Smooth muscle cell of the pulmonary artery (primary cell): ENCODE data around the gene RAD18. TPM values are rescaled to one million over a fixed set of nuclear protein-coding genes. Genes with fewer than 3 reads are reported as not detected.

ENCODE experiments used
- total RNA-seq: library from RNA; depleted of rRNA; stranded (reverse); fragments of >200 nt; gene quantifications from 2 replicates; pipeline ENCODE4 v1.2.3, GENCODE V29; 2014

RAD18 gene, protein sequence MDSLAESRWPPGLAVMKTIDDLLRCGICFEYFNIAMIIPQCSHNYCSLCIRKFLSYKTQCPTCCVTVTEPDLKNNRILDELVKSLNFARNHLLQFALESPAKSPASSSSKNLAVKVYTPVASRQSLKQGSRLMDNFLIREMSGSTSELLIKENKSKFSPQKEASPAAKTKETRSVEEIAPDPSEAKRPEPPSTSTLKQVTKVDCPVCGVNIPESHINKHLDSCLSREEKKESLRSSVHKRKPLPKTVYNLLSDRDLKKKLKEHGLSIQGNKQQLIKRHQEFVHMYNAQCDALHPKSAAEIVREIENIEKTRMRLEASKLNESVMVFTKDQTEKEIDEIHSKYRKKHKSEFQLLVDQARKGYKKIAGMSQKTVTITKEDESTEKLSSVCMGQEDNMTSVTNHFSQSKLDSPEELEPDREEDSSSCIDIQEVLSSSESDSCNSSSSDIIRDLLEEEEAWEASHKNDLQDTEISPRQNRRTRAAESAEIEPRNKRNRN
- total RNA-seq: 6.8 and 11.0 TPM in 2 replicates

DNA sequence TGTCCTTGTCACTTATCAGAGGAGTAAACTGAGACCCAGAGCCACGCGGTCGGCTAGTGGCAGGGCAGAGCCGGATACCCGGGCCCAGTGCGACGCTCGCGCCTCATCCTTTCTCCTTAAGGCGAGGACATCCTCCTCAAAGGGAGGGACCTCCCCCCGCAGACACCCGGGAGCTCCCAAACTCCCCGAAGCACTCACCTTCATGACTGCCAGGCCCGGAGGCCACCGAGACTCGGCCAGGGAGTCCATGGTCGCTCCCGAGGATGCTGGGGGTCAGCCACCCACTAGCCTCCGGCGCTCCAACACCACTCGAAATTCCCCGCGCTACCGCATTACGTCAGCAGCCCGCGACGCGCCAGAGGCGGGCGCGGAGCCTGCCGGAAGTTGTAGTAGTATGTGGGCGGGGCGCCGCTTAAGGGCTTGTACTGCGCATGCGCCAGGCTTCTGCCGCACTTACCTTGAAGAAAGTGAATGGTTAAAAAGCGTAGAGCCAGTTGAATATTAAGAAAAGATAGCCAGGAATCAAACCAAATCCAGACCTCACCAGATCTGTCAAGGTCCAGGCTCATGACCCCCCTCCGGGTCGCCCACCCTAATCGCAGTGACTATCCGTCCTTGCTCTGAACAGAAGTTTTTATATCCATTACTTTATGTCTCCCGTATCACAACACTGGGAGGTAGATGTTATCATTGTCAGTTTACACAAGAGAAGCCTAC lies at the start of gene RAD18:
Gene RAD18 (minus strand): TSS at position 336 of the 717 bp plus-strand sequence. CDS start 87 bp downstream, at position 249.

Other genes starting within 250 kb of the RAD18 start
- not detected in 2 replicates for gene CAV3, start 229.7 kb downstream of the RAD18 start, total RNA-seq
- 18.5 and 30.7 TPM in 2 replicates for gene OXTR, start 193.9 kb downstream of the RAD18 start, total RNA-seq